ENCODE results near the gene LMTK2.

DNA sequence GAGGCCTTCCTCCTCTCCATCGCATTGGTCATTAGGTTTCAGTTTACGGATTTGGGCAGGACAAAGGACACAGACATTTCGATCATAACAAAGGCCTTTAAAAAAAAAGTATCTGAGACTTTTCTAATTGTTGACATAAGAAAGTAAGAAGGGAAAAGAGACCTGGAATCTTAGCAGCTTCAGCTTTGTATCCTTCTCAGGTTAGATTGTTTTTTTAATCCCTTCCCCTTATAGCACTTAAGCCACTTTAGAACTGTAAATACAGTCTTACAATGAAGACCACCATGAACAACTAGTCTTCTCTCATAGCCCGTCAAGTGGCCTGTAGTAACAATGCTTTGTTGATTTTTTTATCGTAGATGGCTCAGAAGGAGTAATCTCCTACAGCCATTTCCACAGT lies 45.2 kb downstream of the LMTK2 start:
- TF ChIP-seq, protein P1, sequence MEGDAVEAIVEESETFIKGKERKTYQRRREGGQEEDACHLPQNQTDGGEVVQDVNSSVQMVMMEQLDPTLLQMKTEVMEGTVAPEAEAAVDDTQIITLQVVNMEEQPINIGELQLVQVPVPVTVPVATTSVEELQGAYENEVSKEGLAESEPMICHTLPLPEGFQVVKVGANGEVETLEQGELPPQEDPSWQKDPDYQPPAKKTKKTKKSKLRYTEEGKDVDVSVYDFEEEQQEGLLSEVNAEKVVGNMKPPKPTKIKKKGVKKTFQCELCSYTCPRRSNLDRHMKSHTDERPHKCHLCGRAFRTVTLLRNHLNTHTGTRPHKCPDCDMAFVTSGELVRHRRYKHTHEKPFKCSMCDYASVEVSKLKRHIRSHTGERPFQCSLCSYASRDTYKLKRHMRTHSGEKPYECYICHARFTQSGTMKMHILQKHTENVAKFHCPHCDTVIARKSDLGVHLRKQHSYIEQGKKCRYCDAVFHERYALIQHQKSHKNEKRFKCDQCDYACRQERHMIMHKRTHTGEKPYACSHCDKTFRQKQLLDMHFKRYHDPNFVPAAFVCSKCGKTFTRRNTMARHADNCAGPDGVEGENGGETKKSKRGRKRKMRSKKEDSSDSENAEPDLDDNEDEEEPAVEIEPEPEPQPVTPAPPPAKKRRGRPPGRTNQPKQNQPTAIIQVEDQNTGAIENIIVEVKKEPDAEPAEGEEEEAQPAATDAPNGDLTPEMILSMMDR (IDR thresholded peaks at IDR 0.05; ENCODE audit: insufficient read depth, low read length, poor library complexity, severe bottlenecking) = no peak
- no peak for TF ChIP-seq EZH2phosphoT487 (conservative IDR thresholded peaks at IDR 0.05; ENCODE audit: low read length)

Data from SU-DHL-6 (cell line).